Activated gamma-delta T cell (primary cell): ENCODE measurements around the gene TBC1D22B.

Experiments
- DNase-seq: peaks from one replicate; lab custom pipeline; 2025; lab: John Stamatoyannopoulos, UW

TBC1D22B gene

DNA sequence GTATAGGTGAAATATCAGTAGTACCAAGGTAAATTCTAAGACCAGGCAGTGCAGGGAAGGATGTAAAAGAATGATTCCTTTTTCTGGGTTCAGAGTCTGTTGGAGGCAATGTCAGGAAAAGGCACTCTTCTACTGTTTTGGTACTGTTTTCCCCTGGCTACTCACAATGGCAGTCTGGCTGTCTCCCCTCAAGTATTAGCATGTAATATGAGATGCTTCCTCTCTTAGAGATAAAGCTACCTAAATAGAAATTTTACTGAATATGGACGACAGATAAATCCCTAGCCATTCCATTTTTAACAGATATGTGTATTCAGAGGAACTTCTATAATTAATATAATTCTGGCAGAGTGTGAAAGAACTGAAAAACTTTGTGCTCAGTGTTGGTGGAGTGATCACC is 99.7 kb downstream of the TBC1D22B start:
- no peak for DNase-seq

DNA sequence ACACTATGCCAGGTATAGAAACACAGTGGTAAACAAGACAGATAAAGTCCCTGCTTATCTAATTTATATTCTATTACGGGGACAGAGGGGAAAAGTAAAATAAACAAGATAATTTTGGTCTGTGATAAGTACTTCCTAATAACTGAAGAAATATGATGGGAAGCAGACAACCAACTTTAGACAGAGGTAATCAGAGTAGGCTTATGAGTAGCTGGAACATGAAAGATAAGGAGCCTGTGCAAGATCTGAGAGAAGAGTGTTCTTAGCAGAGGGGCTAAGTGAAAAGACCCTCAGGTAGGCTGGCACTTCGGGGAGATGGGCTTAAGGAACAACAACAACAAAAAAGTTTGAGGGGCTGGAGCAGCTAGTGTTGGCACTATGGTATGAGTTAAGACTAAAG is 100.3 kb downstream of the TBC1D22B start:
- no peak for DNase-seq

DNA sequence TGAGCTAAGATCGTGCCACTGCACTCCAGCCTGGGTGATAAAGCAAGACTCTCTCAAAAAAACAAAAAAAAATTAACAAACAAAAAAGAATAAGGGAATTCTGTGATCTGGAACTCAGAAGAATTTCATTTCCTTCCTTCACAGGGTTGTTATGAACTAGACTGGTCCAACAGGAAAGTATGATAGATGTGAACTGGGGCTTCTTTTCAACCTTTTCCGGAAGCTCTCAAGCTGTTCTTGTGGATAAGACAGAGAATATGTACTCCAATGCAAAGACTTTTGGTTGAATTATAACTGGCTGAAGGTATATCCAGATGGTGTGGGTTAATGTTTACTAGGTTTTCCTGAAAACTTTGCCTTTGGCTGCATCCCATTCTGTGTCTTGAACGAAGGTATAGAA is 101.5 kb downstream of the TBC1D22B start:
- no peak for DNase-seq

DNA sequence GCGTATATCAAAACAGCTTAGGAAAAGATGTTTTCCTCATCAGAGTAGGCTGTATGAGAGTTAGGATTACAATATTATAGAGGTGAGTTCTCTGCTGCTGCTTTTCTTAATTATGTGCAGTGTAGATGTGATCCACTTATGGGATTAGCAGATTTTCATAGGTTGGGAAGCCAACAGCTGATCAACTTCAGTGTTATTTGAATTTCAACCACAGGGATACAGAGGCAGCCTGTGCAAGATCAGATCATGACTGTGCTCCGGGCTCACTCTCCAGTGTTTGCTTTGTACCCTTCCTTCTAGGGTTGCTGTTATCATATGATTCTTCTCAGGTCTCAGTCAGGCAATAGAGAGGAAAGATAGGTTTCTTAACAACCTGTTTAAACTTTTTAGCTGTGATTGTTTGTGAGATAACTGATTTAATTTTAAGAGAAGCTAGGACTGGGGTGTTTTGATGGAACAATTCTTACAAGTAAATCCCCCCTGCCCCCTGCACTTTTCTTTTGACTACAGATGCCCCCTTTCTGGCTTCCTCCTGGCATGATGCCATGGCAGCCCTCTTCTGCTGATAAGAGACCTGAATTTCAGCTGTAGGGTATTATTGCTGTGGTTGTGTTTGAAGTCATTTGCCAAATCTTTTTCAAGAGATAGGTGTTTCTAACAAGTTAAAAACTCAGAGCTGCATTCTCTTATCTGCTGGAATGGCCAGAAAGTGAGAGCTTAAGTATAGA is 104.7 kb downstream of the TBC1D22B start:
- no peak for DNase-seq

DNA sequence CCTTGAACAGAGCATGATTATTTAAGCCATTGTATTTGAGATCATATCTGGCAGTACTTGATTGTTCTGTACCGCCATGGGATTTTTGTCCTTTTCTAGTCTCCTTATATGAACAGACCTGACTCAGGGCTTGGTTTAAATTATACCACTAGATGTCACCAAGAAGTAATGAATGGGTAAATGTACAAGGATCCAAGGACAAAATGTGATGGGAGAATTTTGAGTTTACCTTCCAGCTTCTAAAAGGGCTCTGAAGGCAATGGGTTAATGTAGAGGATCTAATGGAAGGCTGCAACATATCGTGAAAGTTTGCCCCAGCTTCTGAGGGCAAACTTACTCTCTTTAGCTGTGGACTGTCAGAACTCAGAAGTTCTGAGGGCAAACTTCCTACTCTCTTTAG is 108.2 kb downstream of the TBC1D22B start:
- DNase-seq = no peak

DNA sequence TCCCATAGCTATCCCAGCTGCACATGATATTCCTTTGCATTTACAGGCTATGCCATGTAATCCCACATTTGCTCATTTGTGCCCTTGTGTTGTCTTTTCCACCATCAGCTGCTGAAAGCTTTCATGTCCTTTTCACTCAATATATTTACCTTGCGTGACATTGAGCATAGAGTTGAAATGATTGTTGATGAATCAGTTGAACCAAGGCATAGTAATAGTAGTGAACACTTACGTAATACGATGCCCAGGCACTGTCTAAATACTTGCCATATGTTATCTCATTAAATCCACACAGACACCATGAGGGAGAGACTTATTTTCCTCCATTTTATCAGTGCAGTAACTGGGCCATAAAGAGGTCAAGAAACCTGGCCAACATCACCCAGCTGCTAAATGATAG is 109.3 kb downstream of the TBC1D22B start:
- no peak for DNase-seq

DNA sequence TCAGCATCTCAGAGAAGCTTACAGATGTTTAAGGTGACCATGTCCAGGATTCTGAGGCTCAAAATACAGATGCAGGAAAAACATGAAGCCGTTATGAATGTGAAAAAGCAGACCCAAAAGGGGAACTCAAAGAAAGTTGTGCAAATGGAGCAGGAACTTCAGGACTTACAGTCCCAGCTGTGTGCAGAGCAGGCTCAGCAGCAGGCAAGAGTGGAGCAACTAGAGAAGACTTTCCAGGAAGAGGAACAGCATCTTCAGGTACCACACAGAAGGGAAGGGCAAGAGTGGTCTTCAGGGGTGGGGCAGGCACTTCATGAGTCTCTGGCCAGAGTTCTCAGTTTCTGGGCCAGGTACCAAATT is 111.4 kb downstream of the TBC1D22B start:
- DNase-seq = no peak

DNA sequence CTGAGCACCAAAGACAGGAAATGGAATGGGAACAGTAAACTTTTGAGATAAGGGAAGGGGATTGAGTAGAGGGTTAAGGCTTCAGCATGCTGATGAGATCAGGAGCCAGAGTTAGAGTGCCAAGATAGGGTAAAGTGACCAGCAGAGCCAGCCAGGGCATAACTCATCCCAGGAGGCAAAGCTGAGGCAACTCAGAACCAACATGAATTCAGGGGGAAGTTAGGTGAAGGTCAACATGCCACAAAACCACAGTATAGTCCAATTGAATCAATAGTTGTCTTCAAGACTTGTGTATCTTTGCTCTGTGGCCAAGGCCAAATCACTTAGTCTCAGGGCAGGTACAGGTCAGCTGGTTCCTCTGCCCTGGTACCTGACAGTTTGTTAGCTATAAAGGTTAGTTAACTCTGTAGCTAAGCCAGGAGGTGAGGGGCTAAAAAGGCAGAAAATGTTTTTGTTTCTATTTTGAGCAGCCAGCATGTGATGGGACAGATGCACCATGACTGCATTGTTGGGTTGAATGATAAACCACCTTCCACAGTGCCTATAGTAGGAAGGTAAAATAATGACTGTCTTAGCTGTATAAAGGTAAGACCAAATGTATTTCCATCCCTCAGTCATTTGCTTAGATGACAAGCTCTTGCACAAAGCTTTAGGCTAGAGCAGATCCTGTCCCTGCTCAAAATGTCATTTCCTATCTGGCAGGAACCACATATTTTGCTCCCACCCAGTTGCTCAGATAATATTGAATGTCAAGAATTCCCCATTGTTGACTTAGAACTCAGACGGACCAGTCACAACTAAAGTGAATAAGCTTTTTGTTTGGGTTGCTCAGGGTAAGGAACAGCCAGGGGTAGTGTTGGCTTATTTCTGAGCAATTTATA is 112.0 kb downstream of the TBC1D22B start:
- no peak for DNase-seq

DNA sequence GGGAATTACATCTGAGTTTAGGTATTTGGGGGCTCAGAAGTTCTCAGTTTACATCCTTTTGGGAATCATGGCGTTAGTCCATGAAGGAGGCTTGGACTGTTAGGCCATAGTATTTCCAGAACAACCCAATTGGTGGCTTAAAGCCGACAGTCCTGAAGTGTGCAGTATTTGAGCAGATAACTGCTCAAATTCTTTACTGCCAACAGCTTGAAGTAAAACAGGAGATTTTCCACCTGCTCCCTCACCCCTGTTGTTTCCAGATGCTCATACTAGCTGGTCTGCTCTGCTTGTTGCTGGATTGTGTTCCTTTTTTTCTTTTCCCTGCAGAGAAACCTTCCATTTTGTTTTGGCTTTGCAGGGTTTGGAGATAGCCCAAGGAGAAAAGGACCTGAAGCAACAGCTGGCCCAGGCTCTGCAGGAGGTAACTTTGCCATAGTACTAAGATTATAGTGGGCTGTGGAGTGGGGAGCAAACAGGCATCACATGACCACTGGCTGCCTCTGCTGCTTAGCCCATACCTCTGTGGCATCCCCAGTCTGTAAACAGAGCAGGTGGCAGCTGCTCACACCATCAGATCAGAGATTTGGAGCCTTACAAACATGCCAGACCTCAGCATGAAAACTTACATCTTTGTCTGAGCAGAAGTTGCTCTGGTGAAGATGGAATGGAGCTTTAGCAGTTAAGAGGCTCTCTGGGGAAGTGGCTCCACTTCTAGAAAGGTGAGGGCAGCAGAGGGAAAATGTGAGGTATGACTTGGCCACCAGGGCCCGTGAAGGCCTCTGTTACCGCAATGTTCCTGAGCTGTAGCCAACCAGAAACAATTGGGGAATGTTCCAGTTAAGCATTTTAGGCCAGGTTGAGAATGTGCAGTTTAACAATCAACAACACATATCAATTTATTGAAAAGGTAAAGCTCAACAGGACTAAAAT is 113.8 kb downstream of the TBC1D22B start:
- no peak for DNase-seq

DNA sequence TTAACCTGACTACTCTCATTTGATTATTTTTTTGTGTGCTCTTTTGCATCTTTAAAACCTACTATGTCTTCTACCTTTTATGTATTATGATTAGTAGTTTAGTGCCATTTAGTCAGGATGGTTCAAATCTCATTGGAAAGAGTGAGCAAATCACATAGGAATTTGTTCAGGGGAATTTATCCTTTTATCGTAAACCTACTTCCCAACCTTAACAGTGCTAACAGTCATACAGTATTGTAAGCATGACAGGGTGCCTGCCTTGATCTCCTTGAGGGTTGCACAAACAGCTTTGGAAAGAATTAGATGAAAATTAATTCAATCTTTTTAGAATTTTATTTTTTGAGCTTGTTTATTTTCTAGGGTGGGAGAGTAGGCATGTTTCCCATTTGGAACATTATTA is 114.5 kb downstream of the TBC1D22B start:
- DNase-seq = no peak

DNA sequence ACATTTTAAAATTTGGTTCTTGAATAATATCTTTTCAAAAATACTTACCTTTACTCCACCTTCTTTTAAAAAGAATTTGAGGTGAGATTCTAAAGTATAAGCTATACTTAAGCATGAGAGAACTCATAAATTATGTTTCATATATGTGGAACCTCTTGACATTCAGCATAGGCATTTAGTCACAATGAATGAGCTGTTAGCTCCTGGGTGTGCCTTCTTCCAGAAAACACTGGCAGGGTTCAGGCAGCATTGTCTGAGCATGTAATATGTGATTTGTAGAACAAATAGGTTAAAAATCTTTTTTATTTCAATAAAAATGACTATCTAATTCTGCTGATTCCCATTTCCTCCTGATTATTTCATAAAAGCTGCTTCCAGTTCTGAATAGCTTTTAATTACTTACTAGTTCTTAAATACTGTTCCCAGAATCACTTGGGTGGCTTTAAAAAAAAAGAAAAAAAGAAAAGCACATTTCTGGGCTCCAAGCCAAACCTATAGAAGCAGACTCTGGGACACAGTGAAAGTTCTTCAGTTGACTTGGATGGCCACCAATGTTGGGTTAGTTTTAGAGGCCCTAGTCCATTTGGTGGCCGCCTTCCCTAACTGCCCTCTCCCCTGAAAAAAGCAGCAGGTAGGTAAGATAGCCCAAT is 116.4 kb downstream of the TBC1D22B start:
- no peak for DNase-seq

DNA sequence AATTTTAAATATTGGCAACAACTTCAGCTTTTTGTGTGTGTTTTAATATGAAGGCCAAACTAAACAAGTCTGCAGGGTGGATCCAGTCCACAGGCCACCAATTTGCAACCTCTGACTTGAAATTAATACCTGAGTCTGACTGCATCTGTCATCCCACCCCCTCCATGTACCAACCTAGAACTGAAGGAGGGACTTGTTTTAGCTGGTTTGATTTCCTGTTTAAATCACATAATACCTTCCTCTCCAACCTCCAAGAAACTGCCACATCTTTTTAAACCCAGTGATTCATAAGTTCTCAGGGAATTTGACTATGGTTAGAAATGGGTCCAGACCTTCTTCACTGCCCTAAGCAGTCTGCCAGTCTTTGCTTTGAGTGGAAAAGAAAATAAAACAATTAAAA is 117.8 kb downstream of the TBC1D22B start:
- DNase-seq = no peak

DNA sequence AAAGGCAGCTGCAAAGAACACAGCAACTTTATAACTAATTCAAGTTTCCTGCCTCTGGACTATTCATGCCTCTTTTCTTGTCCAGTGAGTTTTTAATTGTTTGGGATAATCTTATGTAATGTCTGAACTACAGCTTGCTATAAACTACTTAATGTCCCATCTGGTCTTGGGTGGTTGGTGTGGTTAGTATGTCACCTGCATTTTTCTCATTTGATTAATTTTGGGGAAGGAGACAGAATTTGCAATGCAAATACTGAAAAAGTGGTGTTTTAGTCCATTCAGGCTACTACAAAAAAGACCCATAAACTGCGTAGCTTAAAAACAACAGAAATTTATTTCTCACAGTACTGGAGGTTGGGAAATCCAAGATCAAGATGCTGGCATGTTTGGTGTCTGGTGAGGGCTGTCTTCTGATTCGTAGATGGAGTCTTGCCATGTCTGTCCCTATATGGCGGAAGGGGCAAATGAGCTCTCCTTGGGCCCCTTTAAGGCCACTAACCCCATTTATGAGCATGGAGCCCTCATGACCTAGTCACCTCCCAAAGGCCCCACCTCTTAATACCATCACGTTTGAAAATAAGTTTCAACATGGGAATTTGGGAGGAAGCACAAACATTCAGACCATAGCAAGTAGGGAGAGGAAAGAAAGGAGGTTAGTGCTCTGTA is 118.6 kb downstream of the TBC1D22B start:
- no peak for DNase-seq

DNA sequence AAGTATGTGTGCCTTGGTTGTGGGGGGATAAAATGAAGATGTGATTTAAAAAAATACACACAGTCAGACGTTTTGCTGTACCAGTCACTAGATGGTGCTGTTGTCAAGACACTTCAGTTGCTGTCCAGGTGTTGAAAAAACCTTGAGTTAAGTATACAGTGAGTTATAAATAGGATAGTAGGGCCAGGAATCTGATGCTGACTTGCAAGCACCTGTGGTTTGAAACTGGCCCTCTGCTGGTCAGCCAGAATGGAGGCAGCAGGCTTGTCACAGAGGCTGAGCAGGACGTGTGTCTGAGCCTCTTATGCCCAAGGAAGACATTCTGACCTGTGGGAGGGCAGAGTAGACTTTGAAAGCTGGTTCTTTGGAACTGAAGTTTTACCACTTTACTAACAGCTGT is 124.0 kb downstream of the TBC1D22B start:
- no peak for DNase-seq
